ENCODE measurements around the gene OTOS. TPM values are rescaled to one million over a fixed set of nuclear protein-coding genes. Genes with fewer than 3 reads are reported as not detected.

The OTOS gene
- polyA plus RNA-seq: not detected in 2 replicates
- not detected in 2 replicates for polyA minus RNA-seq

GRCh38 chr2:240140511-240140910 is at the start of gene OTOS:
Gene OTOS, minus strand, starts transcription at chr2:240140658. Its CDS starts 332 bp downstream, at chr2:240140326.
- H3K4me2 ChIP-seq (ENCODE audit: low read length): no peak within 1 kb of the TSS
- no peak within 1 kb of the TSS for H3K4me3 ChIP-seq (ENCODE audit: low read length)
- H3K9ac ChIP-seq (ENCODE audit: low read length): no peak within 1 kb of the TSS
- H3K27ac ChIP-seq (ENCODE audit: low read length): no peak within 1 kb of the TSS
- H3K36me3 ChIP-seq (ENCODE audit: insufficient read depth, low read length): no peaks in the 10 kb centered on the region
- no peak for TF ChIP-seq REST (IDR thresholded peaks at IDR 0.05; ENCODE audit: borderline replicate concordance)
- TF ChIP-seq EP300 (conservative IDR thresholded peaks at IDR 0.05; ENCODE audit: poor library complexity, severe bottlenecking): no peak
- TF ChIP-seq TAF1 (IDR thresholded peaks at IDR 0.05; ENCODE audit: low read depth): no peak
- no peak for TF ChIP-seq MXI1 (conservative IDR thresholded peaks at IDR 0.05; ENCODE audit: poor library complexity, severe bottlenecking)
- no peak for TF ChIP-seq POLR2AphosphoS5 (IDR thresholded peaks at IDR 0.05)
- TF ChIP-seq RAD21 (conservative IDR thresholded peaks at IDR 0.05): no peak
- TF ChIP-seq CTCF (IDR thresholded peaks at IDR 0.05; ENCODE audit: poor library complexity, severe bottlenecking): no peak
- TF ChIP-seq SMC3 (conservative IDR thresholded peaks at IDR 0.05; ENCODE audit: poor library complexity): no peak
- no peak for TF ChIP-seq EZH2 (IDR thresholded peaks at IDR 0.05; ENCODE audit: borderline replicate concordance, insufficient read depth, low read length, poor library complexity, severe bottlenecking)
- H3K9me3 ChIP-seq (ENCODE audit: low read length): no peaks in the 10 kb centered on the region
- H3F3A ChIP-seq (ENCODE audit: insufficient read depth, low read length, poor library complexity, severe bottlenecking): no peaks in the 10 kb centered on the region
- H2AFZ ChIP-seq (ENCODE audit: low read depth, low read length): no peak within 1 kb of the TSS
- H3K79me2 ChIP-seq (replicated peaks; ENCODE audit: insufficient read depth, low read length): peaks cover 6% of the 10 kb centered on the region
- H3K27me3 ChIP-seq (ENCODE audit: insufficient read depth, low read depth, low read length): no peaks in the 10 kb centered on the region
- H3K9me2 ChIP-seq (ENCODE audit: insufficient read depth, low read length): no peaks in the 10 kb centered on the region
- no peaks in the 10 kb centered on the region for H4K20me1 ChIP-seq (ENCODE audit: insufficient read depth)

- H3K9ac ChIP-seq (ENCODE audit: low read length): no peak overlapping the region
- H3K4me2 ChIP-seq (ENCODE audit: low read length): no peak overlapping the region
- no peaks in the 10 kb centered on the region for H3F3A ChIP-seq (ENCODE audit: insufficient read depth, low read length, poor library complexity, severe bottlenecking)
- no peak overlapping the region for H3K27ac ChIP-seq (ENCODE audit: low read length)
- H3K9me2 ChIP-seq (ENCODE audit: insufficient read depth, low read length): no peaks in the 10 kb centered on the region
- no peak overlapping the region for H2AFZ ChIP-seq (ENCODE audit: low read depth, low read length)
- TF ChIP-seq MXI1 (conservative IDR thresholded peaks at IDR 0.05; ENCODE audit: poor library complexity, severe bottlenecking): no peak
- no peak for TF ChIP-seq RAD21 (conservative IDR thresholded peaks at IDR 0.05)
- no peak for TF ChIP-seq POLR2AphosphoS5 (IDR thresholded peaks at IDR 0.05)
- TF ChIP-seq CTCF (IDR thresholded peaks at IDR 0.05; ENCODE audit: poor library complexity, severe bottlenecking): no peak
- TF ChIP-seq EZH2 (IDR thresholded peaks at IDR 0.05; ENCODE audit: borderline replicate concordance, insufficient read depth, low read length, poor library complexity, severe bottlenecking): no peak
- no peak for TF ChIP-seq TAF1 (IDR thresholded peaks at IDR 0.05; ENCODE audit: low read depth)
- H3K4me3 ChIP-seq (ENCODE audit: low read length): no peak overlapping the region
- H3K27me3 ChIP-seq (ENCODE audit: insufficient read depth, low read depth, low read length): no peaks in the 10 kb centered on the region
- no peaks in the 10 kb centered on the region for H3K36me3 ChIP-seq (ENCODE audit: insufficient read depth, low read length)
- no peaks in the 10 kb centered on the region for H4K20me1 ChIP-seq (ENCODE audit: insufficient read depth)
- peaks cover 4% of the 10 kb centered on the region for H3K9me3 ChIP-seq (ENCODE audit: low read length)
- no peaks in the 10 kb centered on the region for H3K79me2 ChIP-seq (replicated peaks; ENCODE audit: insufficient read depth, low read length)
Measured at GRCh38 chr2:240189686-240190085, 49.2 kb upstream of the OTOS start.

All from neural cell (in vitro differentiated cells).